Effector memory CD4-positive, alpha-beta T cell (primary cell): ENCODE measurements around the gene ATXN3L.

ENCODE experiments used
- DNase-seq, 3 donors: peaks; one replicate each; pipeline ENCODE4 v3.0.0-alpha.2; 2020
- H3K27ac ChIP-seq: 2 replicates; pipeline ENCODE4 v1.7.0; 2013; ENCODE audit warnings: mild to moderate bottlenecking, low read length, moderate library complexity; ENCODE audit not compliant: insufficient read depth, poor library complexity, severe bottlenecking
- H3K27me3 ChIP-seq: replicated peaks from 2 replicates; pipeline ENCODE4 v1.7.0; 2013; ENCODE audit warnings: mild to moderate bottlenecking, low read length; ENCODE audit not compliant: insufficient read depth, control insufficient read depth, poor library complexity, severe bottlenecking
- H3K36me3 ChIP-seq: 2 replicates; pipeline ENCODE4 v1.7.0; 2013; ENCODE audit warnings: mild to moderate bottlenecking, low read length, moderate library complexity; ENCODE audit not compliant: control insufficient read depth, insufficient read depth
- H3K4me1 ChIP-seq: 2 replicates; pipeline ENCODE4 v1.7.0; 2013; ENCODE audit warnings: low read length, mild to moderate bottlenecking; ENCODE audit not compliant: control insufficient read depth, insufficient read depth, poor library complexity, severe bottlenecking
- H3K4me3 ChIP-seq: 2 replicates; pipeline ENCODE4 v1.7.0; 2013; ENCODE audit warnings: low read length, low read depth, mild to moderate bottlenecking; ENCODE audit not compliant: insufficient read depth, poor library complexity, severe bottlenecking
- H3K9me3 ChIP-seq: 2 replicates; pipeline ENCODE4 v1.7.0; 2013; ENCODE audit warnings: mild to moderate bottlenecking, low read length, moderate library complexity; ENCODE audit not compliant: control insufficient read depth
- total RNA-seq, 3 donors: gene quantifications; one replicate each; lab custom pipeline; 2026; lab: John Stamatoyannopoulos, UW

Gene ATXN3L
- total RNA-seq, result 0 reads per million in 3 donors

DNA sequence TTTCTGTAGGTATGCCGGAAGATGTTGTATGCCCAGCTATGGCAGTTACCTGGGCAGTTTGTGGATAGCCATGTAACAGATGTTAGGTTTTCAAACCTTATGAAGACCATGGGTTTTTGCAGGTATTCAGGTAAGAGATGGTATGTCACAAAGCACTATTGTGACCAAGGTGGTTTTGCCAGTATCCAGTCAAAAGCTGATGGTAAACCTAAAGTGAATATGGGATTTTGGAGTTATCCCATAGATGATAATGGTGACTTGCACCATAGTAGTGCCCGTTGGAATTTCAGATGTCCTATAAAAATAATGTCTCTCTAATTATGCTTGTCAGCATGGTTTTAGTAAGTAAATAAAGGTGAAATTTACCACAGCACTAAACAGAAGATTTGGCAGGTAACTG is at the start of gene ATXN3L:
Gene ATXN3L (minus strand): TSS at position 101 of the 400 bp plus-strand sequence. CDS start 119 bp downstream, outside the sequence.
- DNase-seq, result no peak
- no peak within 1 kb of the TSS for H3K27ac ChIP-seq
- no peaks in the 10 kb centered on the region for H3K9me3 ChIP-seq
- H3K4me1 ChIP-seq, result no peaks in the 10 kb centered on the region
- H3K4me3 ChIP-seq, result no peak within 1 kb of the TSS
- no peaks in the 10 kb centered on the region for H3K27me3 ChIP-seq
- no peaks in the 10 kb centered on the region for H3K36me3 ChIP-seq

DNA sequence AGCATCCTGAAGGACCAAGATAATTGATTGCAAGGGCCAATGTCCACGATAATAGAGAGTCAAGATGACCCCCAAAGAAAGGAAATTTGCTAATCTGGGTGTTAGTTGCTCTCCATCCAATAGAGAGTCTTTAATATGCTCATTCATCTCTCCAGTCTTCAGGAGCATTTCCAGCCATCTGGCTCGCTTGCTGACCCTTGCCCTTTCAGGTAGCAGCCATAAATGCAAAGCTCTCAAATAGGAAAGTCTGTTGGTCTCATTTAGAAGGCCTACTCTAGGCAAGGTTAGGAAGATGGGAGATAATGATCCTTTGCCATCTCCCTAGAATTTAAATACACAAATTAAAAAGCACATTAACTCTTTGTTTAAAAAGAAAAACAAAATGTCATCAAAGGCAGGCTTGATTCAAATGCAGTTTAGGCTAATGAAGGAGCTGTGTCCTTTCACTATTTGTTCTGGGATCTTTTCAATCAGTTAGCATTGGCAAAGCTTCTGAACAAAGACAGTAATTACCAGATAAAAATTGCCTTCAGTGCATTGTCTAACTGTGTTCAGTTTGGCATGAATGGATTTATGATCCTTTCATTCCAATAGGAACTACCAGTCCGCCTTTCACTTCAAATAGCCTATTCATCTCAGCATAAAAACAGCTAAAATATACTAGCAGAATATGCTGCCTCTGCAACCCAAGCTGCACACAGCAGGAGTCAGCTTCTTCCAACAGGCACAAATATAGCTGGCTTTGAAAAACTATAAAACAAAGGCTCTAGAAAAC is 49.6 kb upstream of the ATXN3L start:
- Histone ChIP-seq H3K36me3 (no peaks in the 10 kb centered on the region), H3K27me3 (no peaks in the 10 kb centered on the region), H3K27ac (no peak overlapping the region), H3K4me1 (no peaks in the 10 kb centered on the region), H3K4me3 (no peak overlapping the region), H3K9me3 (no peaks in the 10 kb centered on the region)
- DNase-seq, result no peak

DNA sequence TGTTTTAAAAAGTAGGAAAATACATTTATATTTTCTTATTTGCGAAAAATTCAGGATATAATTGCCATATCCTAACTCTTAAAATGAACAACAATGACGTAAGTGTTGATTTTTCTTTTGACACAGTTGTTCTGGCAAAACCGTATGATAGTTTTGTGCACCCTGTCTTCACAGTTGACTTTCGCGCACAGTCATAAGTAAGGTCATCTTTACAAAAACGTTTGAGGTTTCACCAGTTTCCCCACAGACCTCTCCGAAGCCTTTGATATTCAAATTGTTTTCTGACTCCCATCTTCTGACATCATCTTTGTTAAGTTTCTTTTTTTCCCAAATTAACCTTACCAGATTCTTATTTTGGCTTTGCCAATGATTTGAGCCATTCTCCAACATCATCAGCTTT is 48.1 kb upstream of the ATXN3L start:
- no peaks in the 10 kb centered on the region for H3K36me3 ChIP-seq
- no peaks in the 10 kb centered on the region for H3K9me3 ChIP-seq
- DNase-seq, result no peak
- H3K27me3 ChIP-seq, result no peaks in the 10 kb centered on the region
- H3K4me1 ChIP-seq, result no peaks in the 10 kb centered on the region
- H3K4me3 ChIP-seq, result no peak overlapping the region
- H3K27ac ChIP-seq, result no peak overlapping the region

DNA sequence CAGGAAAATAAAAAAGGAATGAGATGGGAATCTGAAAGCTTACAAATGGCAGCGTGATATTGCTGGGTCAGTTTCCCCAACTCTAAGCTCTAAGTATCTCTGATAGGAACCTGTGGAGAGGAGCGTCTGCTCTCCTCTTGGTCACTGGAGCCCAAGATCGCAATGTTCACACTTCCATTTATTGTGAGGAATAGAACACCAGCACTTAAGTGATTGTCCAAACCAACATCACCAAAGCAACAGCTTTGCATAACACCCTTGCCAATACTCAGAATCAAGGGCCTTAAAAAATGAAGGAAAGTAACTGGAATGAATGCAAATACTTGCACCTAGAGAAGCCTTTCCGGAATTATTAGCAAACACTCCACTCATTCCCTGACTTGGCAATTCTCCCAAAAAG is 46.8 kb upstream of the ATXN3L start:
- DNase-seq, result no peak

DNA sequence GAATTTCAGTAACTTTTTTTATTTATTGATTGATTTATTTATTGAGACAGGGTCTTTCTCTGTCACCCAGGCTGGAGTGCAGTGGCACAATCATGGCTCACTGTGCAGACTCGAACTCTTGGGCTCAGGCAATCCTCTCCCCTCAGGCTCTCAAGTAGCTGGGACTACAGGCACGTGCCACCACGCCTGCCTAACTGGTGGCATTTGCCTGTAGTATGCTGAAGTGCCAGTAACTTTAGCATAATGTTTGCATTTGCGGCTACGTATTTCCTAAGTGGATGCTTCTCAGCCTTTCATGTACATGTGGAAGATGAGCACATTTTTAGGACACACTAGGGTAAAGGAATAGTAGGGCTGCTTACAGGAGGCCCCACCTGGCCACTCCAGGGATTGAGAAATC is 45.3 kb upstream of the ATXN3L start:
- Histone ChIP-seq H3K4me3 (no peak overlapping the region), H3K4me1 (no peaks in the 10 kb centered on the region), H3K36me3 (no peaks in the 10 kb centered on the region), H3K9me3 (no peaks in the 10 kb centered on the region), H3K27ac (no peak overlapping the region), H3K27me3 (no peaks in the 10 kb centered on the region)
- no peak for DNase-seq

More for the DNA sequence above, 46.8 kb upstream of the ATXN3L start:
- H3K4me1 ChIP-seq, result no peaks in the 10 kb centered on the region
- no peaks in the 10 kb centered on the region for H3K27me3 ChIP-seq
- H3K36me3 ChIP-seq, result no peaks in the 10 kb centered on the region
- H3K4me3 ChIP-seq, result no peak overlapping the region
- no peak overlapping the region for H3K27ac ChIP-seq
- no peaks in the 10 kb centered on the region for H3K9me3 ChIP-seq

DNA sequence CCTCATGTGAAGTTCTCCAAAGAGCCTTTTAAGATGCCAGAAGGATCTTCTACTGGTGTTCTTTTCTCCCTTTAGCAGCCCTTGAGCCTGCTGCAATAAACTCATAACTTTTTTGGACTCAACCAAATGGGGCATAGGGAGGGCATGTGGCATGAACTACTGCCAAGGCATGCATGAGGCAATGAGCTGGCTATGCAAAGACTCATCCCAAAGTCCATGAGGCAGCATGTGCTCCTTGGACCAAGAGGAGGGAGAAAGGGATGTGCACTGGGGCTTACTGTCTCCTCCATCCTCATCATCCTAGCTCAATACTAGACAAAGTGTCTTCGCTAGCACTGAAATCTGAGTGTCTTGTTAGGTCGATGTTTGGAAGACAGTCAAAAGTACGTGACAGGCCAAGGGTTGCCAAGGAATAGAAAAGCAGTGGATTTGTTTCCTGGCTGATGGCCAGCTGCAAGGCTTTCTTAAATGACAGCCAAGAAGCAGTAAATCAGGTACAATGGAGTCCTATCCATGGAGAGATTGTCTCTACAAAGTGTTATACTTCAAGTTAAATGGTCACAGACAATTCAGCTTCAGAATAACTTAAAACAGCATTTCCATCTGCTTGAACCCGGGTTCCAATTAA is 44.5 kb upstream of the ATXN3L start:
- Histone ChIP-seq H3K9me3 (no peaks in the 10 kb centered on the region), H3K27me3 (no peaks in the 10 kb centered on the region), H3K36me3 (no peaks in the 10 kb centered on the region), H3K4me1 (no peaks in the 10 kb centered on the region), H3K27ac (no peak overlapping the region), H3K4me3 (no peak overlapping the region)
- no peak for DNase-seq

DNA sequence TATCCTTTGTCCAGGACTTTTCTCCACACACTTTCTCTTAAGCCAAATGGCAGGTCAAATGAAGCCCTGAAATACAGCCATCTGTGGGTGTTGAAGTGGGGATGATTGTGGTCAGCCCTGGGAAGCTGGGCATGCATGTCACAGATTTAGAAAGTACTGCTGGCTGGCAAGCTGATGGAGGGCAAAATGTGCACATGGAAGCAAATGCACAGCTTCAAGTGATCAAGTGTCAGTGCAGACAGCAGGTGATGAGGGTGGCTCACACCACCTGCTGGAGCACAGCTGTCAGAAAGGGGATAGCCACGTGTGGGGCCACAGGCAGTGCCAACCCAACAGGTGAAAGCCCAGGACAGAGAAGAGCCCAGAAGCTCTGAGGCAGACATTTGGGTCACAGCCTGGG is 40.3 kb upstream of the ATXN3L start:
- no peaks in the 10 kb centered on the region for H3K9me3 ChIP-seq
- H3K4me3 ChIP-seq, result no peak overlapping the region
- no peaks in the 10 kb centered on the region for H3K36me3 ChIP-seq
- DNase-seq, result no peak
- no peak overlapping the region for H3K27ac ChIP-seq
- no peaks in the 10 kb centered on the region for H3K4me1 ChIP-seq
- H3K27me3 ChIP-seq, result no peaks in the 10 kb centered on the region

DNA sequence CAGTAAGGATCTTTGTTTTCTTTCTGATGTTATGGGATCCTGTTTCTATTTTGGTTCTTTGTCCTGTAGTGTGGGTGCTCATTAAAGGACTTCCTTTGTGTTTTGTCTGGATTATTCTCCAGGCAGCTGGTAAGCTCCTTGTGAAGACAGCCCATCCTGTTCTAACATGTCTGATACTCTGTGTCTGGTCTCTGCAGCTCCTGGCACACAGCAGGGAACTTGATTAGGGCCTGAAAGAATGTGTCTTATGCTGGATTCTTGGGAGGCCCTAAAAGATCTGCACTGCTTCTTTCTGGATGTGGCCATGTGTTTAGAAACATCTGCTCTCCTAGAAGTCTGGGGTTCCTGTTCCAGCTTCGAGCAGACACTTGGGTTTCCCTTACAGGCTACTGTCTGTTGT is 38.1 kb upstream of the ATXN3L start:
- Histone ChIP-seq H3K9me3 (no peaks in the 10 kb centered on the region), H3K27me3 (no peaks in the 10 kb centered on the region), H3K36me3 (no peaks in the 10 kb centered on the region), H3K4me1 (no peaks in the 10 kb centered on the region), H3K4me3 (no peak overlapping the region), H3K27ac (no peak overlapping the region)
- DNase-seq, result no peak

DNA sequence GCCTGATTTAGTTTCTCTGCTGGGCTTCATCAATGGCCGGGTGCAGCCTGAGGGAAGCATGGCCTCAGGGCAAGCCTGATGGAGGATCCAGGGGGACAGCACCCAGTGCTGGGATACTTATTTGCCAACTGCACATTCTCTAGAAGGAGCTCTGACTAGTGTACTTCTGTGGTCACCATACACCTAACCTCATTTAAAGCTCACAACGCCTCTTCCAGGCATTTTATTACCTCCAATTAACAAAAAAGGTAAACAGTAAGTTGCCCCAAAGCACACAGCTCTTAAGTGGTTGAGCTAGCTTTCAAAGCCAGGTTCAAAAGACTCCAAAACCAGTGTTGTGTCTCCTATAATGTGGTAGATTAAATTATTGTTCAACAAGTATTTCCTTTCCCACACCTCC is 26.8 kb upstream of the ATXN3L start:
- DNase-seq, result no peak
- no peaks in the 10 kb centered on the region for H3K36me3 ChIP-seq
- H3K27me3 ChIP-seq, result no peaks in the 10 kb centered on the region
- H3K4me3 ChIP-seq, result no peak overlapping the region
- H3K4me1 ChIP-seq, result no peaks in the 10 kb centered on the region
- no peak overlapping the region for H3K27ac ChIP-seq
- no peaks in the 10 kb centered on the region for H3K9me3 ChIP-seq

DNA sequence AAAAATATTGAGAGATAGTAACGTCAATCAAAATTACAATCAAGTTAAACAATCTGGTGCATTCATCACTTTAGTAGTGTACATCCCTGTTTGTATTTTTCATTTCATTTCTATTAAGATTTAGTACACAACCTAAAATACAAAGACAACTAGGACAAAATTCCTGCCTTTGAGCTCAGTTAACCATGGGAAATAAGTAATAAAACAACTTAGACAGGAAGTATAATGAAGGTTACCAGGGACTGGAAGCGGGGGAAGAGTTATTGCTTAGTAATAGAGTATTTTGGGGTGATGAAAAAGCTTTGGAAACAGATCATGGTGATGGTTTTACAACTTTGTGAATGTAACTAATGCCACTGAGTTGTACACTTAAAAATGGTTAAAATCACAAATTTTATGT is 25.6 kb upstream of the ATXN3L start:
- Histone ChIP-seq H3K27me3 (no peaks in the 10 kb centered on the region), H3K4me3 (no peak overlapping the region), H3K4me1 (no peaks in the 10 kb centered on the region), H3K9me3 (no peaks in the 10 kb centered on the region), H3K36me3 (no peaks in the 10 kb centered on the region), H3K27ac (no peak overlapping the region)
- DNase-seq, result no peak
